Fibroblast of peridontal ligament (primary cell): ENCODE results near the gene CEP68.

Experiments used
- DNase-seq: peaks from one replicate; pipeline ENCODE4 v3.0.0-alpha.2; 2010; ENCODE audit errors: extremely low read depth

Gene CEP68

DNA sequence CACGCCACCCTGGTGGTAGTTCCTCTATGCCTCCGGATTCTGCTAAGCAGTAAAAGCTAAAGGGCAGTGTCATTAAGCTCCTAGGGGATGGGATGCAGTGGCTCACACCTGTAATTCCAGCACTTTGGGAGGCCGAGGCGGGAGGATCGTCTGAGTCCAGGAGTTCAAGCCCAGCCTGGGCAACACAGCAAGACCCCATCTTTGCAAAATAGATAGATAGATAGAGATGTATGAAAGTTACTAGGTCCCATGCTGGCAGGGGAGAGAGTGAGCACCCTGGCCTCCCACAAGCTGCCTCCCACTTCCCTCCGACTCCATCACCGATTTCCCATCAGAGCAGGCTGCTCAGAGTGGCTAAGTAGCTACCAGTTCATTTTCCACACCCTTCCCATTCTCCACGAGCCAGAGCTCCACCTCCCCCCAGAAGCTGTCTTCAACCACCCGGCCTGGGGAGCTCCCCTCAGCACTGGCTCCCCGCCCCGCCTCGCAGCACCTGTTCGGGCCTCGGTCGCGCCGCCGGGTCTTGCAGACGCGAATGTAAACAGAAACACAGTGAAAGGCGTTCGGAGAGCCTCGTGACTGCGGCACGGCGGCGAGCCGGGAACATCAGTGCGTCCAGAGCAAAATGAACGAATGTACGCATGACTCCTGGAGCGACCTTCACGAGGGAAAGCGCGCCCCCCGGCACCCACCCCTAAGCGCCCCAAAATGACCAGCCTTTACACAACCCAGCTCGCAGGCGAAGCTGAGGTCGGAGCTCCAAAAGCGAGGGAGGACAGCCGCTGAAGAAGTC is 598 bp upstream of the CEP68 start:
- no peak for DNase-seq

- DNase-seq = no peak
Observed at GRCh38 chr2:65057054-65057375, 799 bp downstream of the CEP68 start.

DNA sequence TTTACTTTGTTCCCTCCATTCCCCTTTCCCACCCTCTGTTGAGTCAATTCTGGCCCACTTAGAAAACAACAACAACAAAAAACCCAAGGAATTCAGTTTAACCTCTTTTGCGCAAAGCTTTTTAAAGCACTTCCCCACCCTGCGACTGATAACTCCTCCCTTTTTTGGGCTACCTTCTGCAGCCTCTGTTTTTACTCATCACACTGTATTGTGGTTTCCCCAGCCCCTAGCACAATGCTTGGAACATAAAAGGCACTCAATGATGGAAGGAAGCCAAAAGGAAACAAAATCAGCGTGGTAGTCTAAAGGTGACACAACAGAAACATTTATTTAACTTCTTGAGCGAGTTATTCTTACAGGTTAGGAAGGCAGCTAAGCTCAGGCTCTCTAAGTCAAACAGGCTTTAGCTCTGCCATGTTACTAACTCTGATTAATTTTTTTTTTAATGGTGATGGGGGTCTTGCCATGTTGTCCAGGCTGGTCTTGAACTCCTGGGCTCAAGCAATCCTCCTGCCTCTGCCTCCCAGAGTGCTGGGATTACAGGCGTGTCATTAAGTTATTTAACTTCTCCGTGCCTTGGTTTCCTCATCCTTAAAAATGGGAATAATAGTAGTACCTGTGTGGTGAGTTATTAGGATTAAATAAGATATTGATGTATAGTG is 1.3 kb downstream of the CEP68 start:
- peak; percentile 33 for DNase-seq

- no peak for DNase-seq
Observed at GRCh38 chr2:65059071-65059470, 2.9 kb downstream of the CEP68 start.

- no peak for DNase-seq
Observed at GRCh38 chr2:65061146-65061909, 5.1 kb downstream of the CEP68 start.

- no peak for DNase-seq
Observed at GRCh38 chr2:65061910-65062339, 5.7 kb downstream of the CEP68 start.

- DNase-seq = no peak
Observed at GRCh38 chr2:65062843-65063825, 6.9 kb downstream of the CEP68 start.

GRCh38 chr2:65064728-65065552 is 8.7 kb downstream of the CEP68 start:
- DNase-seq = peak; percentile 95

DNA sequence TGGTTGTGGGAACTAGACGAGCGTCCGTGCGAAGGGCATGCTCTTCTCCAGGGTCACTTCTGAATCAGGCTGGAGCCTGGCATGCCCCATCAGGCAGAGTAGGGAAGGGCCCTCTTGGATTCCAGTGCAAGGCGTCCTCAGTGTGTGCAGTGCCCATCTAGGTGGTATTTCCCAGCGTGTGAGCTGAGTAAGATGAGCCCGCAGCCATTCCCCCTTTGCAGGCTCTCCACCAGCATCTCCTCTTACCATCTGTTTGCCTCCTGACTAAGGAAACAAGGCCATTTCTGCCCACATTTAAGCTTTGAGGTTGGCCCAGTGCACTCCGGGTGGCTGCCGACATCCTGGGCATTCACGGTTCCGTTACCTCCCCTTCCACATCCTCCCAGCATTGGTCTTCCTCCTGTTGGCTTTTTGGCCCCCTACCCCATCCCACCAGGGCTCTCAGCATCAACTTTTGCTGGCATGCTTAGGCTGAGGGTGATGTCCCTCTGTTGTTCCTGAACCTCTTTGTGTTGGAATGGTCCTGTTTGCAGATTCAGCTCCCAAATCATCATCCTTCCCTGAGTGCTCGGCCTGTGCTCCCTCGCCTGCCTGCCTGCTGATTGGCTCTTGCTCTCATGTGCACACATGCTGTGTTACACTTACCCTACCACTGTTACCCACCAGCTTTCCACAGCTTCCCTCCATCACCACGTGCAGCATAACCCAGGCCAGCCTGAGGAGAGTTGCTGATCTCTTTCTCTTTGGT is 11.8 kb downstream of the CEP68 start:
- no peak for DNase-seq

DNA sequence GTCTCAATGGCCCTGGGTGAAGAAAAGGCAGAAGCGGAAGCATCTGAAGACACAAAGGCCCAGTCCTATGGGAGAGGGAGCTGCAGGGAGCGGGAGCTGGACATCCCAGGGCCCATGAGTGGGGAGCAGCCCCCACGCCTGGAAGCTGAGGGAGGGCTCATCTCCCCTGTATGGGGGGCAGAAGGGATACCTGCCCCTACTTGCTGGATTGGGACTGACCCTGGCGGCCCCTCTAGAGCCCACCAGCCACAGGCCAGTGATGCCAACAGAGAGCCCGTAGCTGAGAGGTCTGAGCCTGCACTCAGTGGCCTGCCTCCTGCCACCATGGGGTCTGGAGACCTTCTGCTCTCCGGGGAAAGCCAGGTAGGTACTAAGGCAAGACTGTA is 13.2 kb downstream of the CEP68 start:
- DNase-seq = no peak

DNA sequence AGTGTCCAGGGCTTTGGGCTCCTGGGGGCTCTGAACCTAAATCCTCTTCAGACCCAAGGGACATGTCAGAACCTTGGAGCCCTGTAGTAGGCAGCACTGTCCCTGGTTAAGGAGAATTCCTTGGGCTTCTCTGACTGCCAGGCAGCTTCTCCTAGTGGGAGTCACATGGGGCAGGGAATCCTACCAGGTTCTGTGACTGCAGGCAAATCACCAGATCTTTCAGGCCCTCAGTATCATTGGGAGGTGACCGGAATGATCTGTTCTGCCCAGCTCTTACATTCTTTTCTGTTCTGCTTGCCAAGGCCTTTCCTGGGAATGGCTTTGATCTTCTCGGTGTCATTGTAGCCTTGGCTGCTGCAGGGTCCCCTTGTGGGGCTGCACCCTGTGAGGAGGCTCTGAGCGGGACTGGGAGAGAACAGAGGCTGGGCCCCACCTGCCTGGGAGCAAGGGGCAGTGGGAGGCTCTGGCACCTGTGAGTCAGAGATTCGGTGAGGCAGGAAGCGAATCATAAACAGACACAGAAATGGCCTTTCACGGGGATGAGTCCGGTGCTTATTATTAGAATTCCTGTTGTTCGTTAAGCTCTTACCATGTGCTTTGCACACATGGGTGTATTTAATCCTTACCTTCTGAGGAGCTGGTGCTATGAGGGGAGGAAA is 14.1 kb downstream of the CEP68 start:
- peak; percentile 45 for DNase-seq

GRCh38 chr2:65070856-65071255 is 14.6 kb downstream of the CEP68 start:
- no peak for DNase-seq

DNA sequence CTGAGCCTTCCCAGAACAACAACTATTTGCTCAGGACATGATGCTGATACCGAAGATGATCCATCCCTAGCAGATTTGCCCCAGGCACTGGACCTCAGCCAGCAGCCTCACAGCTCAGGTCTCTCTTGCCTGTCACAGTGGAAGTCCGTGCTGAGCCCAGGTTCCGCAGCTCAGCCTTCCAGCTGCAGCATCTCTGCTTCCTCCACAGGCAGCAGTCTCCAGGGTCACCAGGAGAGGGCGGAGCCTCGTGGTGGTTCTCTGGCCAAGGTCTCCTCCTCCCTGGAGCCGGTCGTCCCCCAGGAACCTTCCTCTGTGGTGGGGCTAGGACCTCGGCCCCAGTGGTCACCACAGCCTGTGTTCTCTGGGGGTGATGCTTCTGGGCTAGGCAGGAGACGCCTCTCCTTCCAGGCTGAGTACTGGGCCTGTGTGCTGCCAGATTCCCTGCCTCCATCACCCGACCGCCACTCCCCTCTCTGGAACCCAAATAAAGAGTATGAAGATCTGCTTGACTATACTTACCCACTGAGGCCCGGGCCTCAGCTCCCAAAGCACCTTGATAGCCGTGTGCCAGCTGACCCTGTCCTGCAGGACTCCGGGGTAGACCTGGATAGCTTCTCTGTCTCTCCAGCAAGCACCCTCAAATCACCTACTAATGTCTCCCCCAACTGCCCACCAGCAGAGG is 15.4 kb downstream of the CEP68 start:
- DNase-seq = no peak

GRCh38 chr2:65072181-65072970 is 16.2 kb downstream of the CEP68 start:
- no peak for DNase-seq

DNA sequence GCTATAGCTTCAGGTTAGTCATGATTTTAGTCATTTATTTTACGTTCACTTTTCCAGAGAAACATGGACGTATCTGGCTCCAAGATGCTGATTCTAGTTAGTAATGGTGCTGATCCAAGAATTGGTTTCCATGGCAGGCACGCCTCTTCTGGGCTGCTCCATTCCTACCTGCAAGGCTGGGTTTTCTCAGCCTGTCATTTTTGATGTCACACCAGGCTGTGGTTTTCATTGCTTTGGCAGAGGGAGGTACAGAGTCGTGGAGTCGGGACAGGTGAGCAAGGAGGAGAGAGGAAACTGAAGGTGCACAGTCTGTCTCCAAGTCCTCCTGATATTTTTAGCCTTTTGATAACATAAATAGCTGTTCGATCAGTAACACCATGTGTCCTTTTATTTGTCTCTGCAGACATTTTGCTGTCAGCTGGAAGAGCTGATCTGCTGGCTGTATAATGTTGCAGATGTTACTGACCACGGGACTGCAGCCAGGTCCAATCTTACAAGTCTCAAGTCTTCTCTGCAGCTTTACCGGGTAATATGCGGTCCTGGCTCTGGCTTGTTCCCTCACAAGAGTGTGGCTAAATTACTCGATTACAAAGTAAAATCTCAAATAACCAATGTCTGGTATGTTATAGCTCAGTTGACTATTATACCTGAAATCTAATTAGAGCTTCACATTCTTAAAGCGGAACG is 17.8 kb downstream of the CEP68 start:
- DNase-seq = no peak

DNA sequence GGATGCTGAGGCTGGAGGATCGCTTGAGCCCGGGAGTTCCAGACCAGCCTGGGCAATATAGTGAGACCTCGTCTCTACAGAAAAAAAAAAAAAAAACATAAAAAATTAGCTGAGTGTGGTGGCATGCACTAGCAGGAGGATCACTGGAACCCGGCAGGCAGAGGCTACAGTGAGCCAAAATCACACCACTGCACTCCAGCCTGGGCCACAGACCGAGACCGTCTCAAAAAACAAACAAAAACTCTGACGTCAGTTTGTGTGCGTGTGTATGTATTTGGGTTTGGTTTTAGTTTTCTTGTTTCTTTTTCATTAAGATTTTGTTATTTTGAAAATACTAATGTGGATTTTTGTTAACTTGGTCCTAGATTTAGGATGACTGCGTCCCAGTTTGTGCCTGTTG is 19.0 kb downstream of the CEP68 start:
- peak; percentile 70 for DNase-seq

DNA sequence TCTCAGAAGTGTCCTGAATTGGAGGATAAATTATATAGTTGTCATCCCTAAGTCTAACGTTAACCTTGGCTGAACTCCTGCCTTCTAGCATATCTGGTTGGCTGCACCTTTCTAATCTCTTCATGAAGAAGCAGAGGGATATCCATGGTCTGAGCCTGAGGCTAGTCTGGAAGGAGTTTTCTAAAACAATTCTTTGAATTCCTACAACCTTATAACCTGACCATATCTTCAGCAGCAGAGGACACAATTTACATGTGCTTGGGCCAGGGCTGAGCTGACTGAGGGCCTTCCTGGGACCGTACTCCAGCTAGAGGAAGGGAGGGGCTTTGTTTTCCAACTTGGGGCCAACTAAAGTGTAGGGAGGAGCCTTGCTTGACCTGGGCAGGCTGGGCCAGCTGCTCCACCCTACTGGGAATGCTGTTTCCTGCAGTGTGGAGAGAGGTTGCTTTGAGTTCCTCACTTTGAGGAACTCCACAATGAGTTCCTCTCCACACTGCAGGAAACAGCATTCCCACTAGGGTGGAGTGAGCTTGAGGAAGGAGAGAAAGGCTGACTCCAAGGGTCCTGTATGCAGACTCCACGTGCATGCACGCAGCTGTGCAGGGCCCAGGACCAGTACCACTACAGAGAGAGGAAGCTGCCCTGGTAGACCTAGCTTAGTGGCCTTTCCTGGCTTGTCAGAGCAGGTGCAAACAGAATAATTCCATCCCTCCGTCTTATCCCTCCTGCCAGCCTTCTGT is 19.6 kb downstream of the CEP68 start:
- DNase-seq = peak; percentile 16
